GM12878 (cell line): ENCODE results near the gene EMP2. TPM values are rescaled to one million over a fixed set of nuclear protein-coding genes. Genes with fewer than 3 reads are reported as not detected.

Experiments used
- ATAC-seq: fragments of 200-7000 bp; cut with Tn5 transposase; 3 replicates; pipeline ENCODE4 v1.9.1; 2020; ENCODE audit warnings: mild to moderate bottlenecking, moderate library complexity
- BruUV-seq: library from RNA; stranded (reverse); fragments of 400-500 nt; replicated peaks from 2 replicates; lab custom pipeline; 2021; lab: Mats Ljungman, UMichigan
- CTCF ChIA-PET: fragments of 300-600 bp; sonication (Branson Sonifier 250); formaldehyde crosslinking; extraction: SDS; loops from one replicate; lab custom pipeline; 2021; ENCODE audit warnings: inconsistent platforms; lab: Yijun Ruan, JAX
- POLR2A ChIA-PET: fragments of 350-600 bp; formaldehyde crosslinking; extraction: SDS; loops from one replicate; lab custom pipeline; 2021; ENCODE audit warnings: inconsistent platforms; lab: Charles Lee
- RAD21 ChIA-PET: fragments of 300-600 bp; sonication (Branson Sonifier 250); formaldehyde crosslinking; loops from one replicate; lab custom pipeline; 2023; ENCODE audit warnings: antibody characterized with exemption; ENCODE audit not compliant: unreplicated experiment; lab: Charles Lee
- SMC1A ChIA-PET: fragments of 300-600 bp; sonication (Branson Sonifier 250); formaldehyde crosslinking; loops from one replicate; lab custom pipeline; 2023; ENCODE audit not compliant: unreplicated experiment, uncharacterized antibody; lab: Charles Lee
- DNase-seq: peaks from one replicate; pipeline ENCODE4 v3.0.0-alpha.2; 2011; ENCODE audit warnings: low read depth, low spot score
- FAIRE-seq: peaks from 3 replicates; lab custom pipeline; 2011; peaks lifted over from hg19 to GRCh38; lab: Jason Lieb, UNC
- H2AFZ ChIP-seq: 2 replicates; pipeline ENCODE4 v1.6.0; 2011; ENCODE audit warnings: low read depth, low read length, control low read depth; ENCODE audit not compliant: control insufficient read depth
- H3K27ac ChIP-seq: 2 replicates; pipeline ENCODE4 v1.5.1; 2011; ENCODE audit warnings: control low read depth; ENCODE audit not compliant: control insufficient read depth, insufficient read depth
- H3K27me3 ChIP-seq, 2 experiments: replicated peaks in 1 of 2; 2 replicates each; pipeline versions ENCODE4 v1.6.0 to v1.6.1; 2011; ENCODE audit warnings: low read length in 1 of 2; ENCODE audit not compliant: control insufficient read depth in 2 of 2, insufficient read depth in 2 of 2
- H3K36me3 ChIP-seq, 2 experiments: 2 replicates each; pipeline ENCODE4 v1.5.1; 2011; ENCODE audit warnings: low read length in 1 of 2; ENCODE audit not compliant: control insufficient read depth in 2 of 2, insufficient read depth in 2 of 2
- H3K4me1 ChIP-seq: 2 replicates; pipeline ENCODE4 v1.6.1; 2011; ENCODE audit warnings: mild to moderate bottlenecking, low read length, moderate library complexity, mixed read lengths; ENCODE audit not compliant: control insufficient read depth, insufficient read depth
- H3K4me2 ChIP-seq: 2 replicates; pipeline ENCODE4 v1.6.0; 2011; ENCODE audit warnings: control low read depth; ENCODE audit not compliant: control insufficient read depth, insufficient read depth
- H3K4me3 ChIP-seq: fragments of 200-600 bp; sonication (generic); 2 replicates; pipeline ENCODE4 v1.5.1; 2016
- H3K79me2 ChIP-seq: 2 replicates; pipeline ENCODE4 v1.6.0; 2011; ENCODE audit warnings: low read length; ENCODE audit not compliant: control insufficient read depth, insufficient read depth
- H3K9ac ChIP-seq: 2 replicates; pipeline ENCODE4 v1.8.0; 2011; ENCODE audit warnings: low read length, control low read depth, mixed read lengths; ENCODE audit not compliant: control insufficient read depth, insufficient read depth
- H3K9me3 ChIP-seq: replicated peaks from 3 replicates; pipeline ENCODE4 v1.5.1; 2011; ENCODE audit warnings: mild to moderate bottlenecking, low read length; ENCODE audit not compliant: control insufficient read depth, insufficient read depth
- H4K20me1 ChIP-seq: 2 replicates; pipeline ENCODE4 v1.6.0; 2011; ENCODE audit not compliant: control insufficient read depth, insufficient read depth
- ASH2L ChIP-seq: fragments of 300-600, 200-600 bp; sonication (generic); IDR thresholded peaks from 2 replicates; pipeline ENCODE4 v1.6.1; 2017; ENCODE audit warnings: low read depth, mild to moderate bottlenecking, borderline replicate concordance
- HDAC6 ChIP-seq: fragments of 200-600 bp; sonication (generic); IDR thresholded peaks from one replicate; pipeline ENCODE4 v1.8.0; 2017; ENCODE audit warnings: antibody characterized with exemption; ENCODE audit not compliant: unreplicated experiment
- IKZF1 ChIP-seq: fragments of 450-650 bp; conservative IDR thresholded peaks from 2 replicates; pipeline ENCODE4 v1.6.1; 2017; ENCODE audit warnings: antibody characterized with exemption, mild to moderate bottlenecking
- IKZF2 ChIP-seq, 2 experiments: fragments of 450-650 bp; IDR thresholded peaks; 2 replicates each; pipeline ENCODE4 v1.6.1; 2017; ENCODE audit warnings: mild to moderate bottlenecking in 2 of 2, moderate library complexity in 2 of 2
- PAX5 ChIP-seq: IDR thresholded peaks from 2 replicates; pipeline ENCODE4 v1.6.1; 2011; ENCODE audit warnings: low read depth, low read length, borderline replicate concordance
- RAD21 ChIP-seq: IDR thresholded peaks from 2 replicates; pipeline ENCODE4 v1.6.1; 2011; ENCODE audit warnings: mild to moderate bottlenecking, low read depth, low read length, moderate library complexity; ENCODE audit not compliant: insufficient read depth
- RAD51 ChIP-seq: fragments of 450-650 bp; IDR thresholded peaks from 2 replicates; pipeline ENCODE4 v1.6.1; 2016; ENCODE audit warnings: moderate library complexity, mild to moderate bottlenecking, inconsistent platforms
- SIN3A ChIP-seq: IDR thresholded peaks from 2 replicates; pipeline ENCODE4 v1.6.1; 2012; ENCODE audit warnings: low read depth, low read length, improper control_type of control experiment
- SMAD1 ChIP-seq: fragments of 450-650 bp; IDR thresholded peaks from 2 replicates; pipeline ENCODE4 v1.6.1; 2018; ENCODE audit warnings: mild to moderate bottlenecking, low read depth; ENCODE audit not compliant: partially characterized antibody
- SPI1 ChIP-seq: IDR thresholded peaks from 2 replicates; pipeline ENCODE4 v1.6.1; 2011; ENCODE audit warnings: low read depth, mild to moderate bottlenecking, low read length, moderate library complexity, borderline replicate concordance; ENCODE audit not compliant: insufficient read depth
- TBL1XR1 ChIP-seq: IDR thresholded peaks from 2 replicates; pipeline ENCODE4 v1.6.1; 2012; ENCODE audit warnings: low read depth, low read length, improper control_type of control experiment
- ZNF384 ChIP-seq: IDR thresholded peaks from 2 replicates; pipeline ENCODE4 v1.6.1; 2012; ENCODE audit warnings: low read depth, mild to moderate bottlenecking, low read length, improper control_type of control experiment, borderline replicate concordance
- ZSCAN29 ChIP-seq: fragments of 450-650 bp; IDR thresholded peaks from 2 replicates; pipeline ENCODE4 v1.6.1; 2017; ENCODE audit warnings: mild to moderate bottlenecking, moderate library complexity
- WGBS: methylation state at CpG from one replicate; pipeline ENCODE4 v1.1.6; 2016; ENCODE audit warnings: low lambda C conversion rate; ENCODE audit not compliant: insufficient replicate concordance, insufficient coverage; ENCODE audit errors: missing lambda C conversion rate; 5-methylcytosine and 5-hydroxymethylcytosine counted together
- in situ Hi-C: fragments of 300-500 bp; cut with MboI; formaldehyde crosslinking; loops from 9 replicates; pipeline ENCODE4 v1.14.3; 2018; ENCODE audit warnings: mixed read lengths
- intact Hi-C: fragments of 100-400 bp; cut with micrococcal nuclease; formaldehyde crosslinking; loops from one replicate; pipeline ENCODE4 v1.14.2; 2022; ENCODE audit not compliant: unreplicated experiment
- polyA plus RNA-seq, 11 experiments: library from polyadenylated mRNA; depleted of rRNA in 4 of 11; unstranded in 6 of 11; stranded (reverse) in 5 of 11; fragments of >200 nt; fragmentation: Nextera tagmentation in 4 of 11; fragmentation: Illumina TruSeq in 1 of 11; extraction: Ambion mirVana in 4 of 11; extraction: Trizol in 1 of 11; gene quantifications; 1 replicate in 1 of 11; 2 replicates in 10 of 11; pipeline versions ENCODE4 v1.2.1 to v1.2.3, GENCODE V29; 2011 to 2016; ENCODE audit warnings: inconsistent platforms in 2 of 11, missing spikeins in 2 of 11, low read depth in 1 of 11
- total RNA-seq, 4 experiments: library from RNA; depleted of rRNA in 3 of 4; stranded (reverse); fragments of >200 nt in 3 of 4; fragmentation: Illumina TruSeq in 1 of 4; extraction: Trizol in 1 of 4; gene quantifications; 2 replicates each; pipeline versions ENCODE4 v1.2.1 to v1.2.3, GENCODE V29; 2013 to 2021
- TF ChIP-seq, protein P1 (sequence below): fragments of 450-650 bp; IDR thresholded peaks from 2 replicates; pipeline ENCODE4 v1.6.1; 2017; ENCODE audit warnings: low read depth, mild to moderate bottlenecking, moderate library complexity
- TF ChIP-seq, protein P2 (sequence below): fragments of 450-650 bp; formaldehyde crosslinking; IDR thresholded peaks from 2 replicates; pipeline ENCODE4 v1.4.0; 2022; ENCODE audit warnings: mild to moderate bottlenecking, moderate library complexity
- TF ChIP-seq, protein P3 (sequence below): IDR thresholded peaks from 2 replicates; pipeline ENCODE4 v1.6.1; 2011; ENCODE audit warnings: low read depth, mild to moderate bottlenecking, low read length, moderate library complexity, borderline replicate concordance; ENCODE audit errors: extremely low read depth
- TF ChIP-seq, protein P4 (sequence below): IDR thresholded peaks from 2 replicates; pipeline ENCODE4 v1.6.1; 2012; ENCODE audit warnings: low read depth, low read length, improper control_type of control experiment

Gene EMP2
- total and polyA plus RNA-seq, 10 of the 15 experiments (the other 5 are each of a cell fraction or from before 2014, with no cell fraction given): 0.41 to 10.4 (median 3.8) TPM

DNA sequence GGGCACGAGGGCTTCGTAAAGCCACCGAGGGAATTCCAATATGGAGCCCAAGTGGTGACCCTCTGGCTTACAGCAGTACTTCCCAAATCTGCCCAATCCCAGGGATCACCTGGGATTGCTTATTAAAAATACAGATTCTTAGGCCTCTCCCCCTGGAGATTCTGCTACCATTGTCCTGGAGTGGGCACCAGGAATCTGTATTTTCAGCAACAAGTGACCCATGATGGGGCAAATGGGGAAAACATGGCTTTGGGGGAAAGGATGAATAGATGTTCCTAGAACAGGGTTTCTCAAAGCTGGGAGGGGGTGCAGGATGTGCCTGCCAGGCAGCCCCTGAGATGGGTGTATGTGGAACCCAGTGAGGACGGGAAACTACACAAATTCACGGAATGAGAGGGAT, 40.6 kb downstream of the EMP2 start (continued):
- TF ChIP-seq, protein P1, sequence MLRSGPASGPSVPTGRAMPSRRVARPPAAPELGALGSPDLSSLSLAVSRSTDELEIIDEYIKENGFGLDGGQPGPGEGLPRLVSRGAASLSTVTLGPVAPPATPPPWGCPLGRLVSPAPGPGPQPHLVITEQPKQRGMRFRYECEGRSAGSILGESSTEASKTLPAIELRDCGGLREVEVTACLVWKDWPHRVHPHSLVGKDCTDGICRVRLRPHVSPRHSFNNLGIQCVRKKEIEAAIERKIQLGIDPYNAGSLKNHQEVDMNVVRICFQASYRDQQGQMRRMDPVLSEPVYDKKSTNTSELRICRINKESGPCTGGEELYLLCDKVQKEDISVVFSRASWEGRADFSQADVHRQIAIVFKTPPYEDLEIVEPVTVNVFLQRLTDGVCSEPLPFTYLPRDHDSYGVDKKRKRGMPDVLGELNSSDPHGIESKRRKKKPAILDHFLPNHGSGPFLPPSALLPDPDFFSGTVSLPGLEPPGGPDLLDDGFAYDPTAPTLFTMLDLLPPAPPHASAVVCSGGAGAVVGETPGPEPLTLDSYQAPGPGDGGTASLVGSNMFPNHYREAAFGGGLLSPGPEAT: no peak

DNA sequence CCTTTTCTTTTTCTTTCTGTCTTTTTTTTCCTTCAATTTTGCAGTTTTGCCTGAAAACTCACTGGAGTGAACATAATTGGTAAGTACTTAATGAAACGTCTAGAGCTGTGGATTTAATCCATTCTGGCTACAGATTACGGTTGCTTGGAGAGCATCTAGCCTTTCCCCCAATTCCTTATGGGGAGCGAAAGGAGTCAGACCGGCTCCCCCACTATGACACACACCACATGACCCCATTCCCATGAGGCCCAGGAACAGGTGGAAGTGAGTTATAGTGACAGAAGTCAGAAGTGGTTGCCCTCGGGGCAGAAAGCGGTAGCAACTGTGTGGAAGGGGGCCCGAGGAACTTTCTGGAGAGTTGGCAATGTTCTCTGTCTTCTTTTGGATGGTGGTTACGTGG, 41.2 kb downstream of the EMP2 start:
- DNase-seq (no peak), ATAC-seq (no peak), FAIRE-seq (no peak)
- Histone ChIP-seq H2AFZ (no peak overlapping the region), H3K9ac (no peak overlapping the region), H3K4me2 (no peak overlapping the region), H3K27me3 (no peaks in the 10 kb centered on the region), H4K20me1 (no peaks in the 10 kb centered on the region), H3K36me3 (no peaks in the 10 kb centered on the region), H3K4me3 (no peak overlapping the region), H3K4me1 (no peaks in the 10 kb centered on the region), H3K27ac (no peak overlapping the region), H3K79me2 (no peaks in the 10 kb centered on the region), H3K9me3 (no peaks in the 10 kb centered on the region)
- ChIA-PET RAD21 (no interaction called here), SMC1A (interaction anchor here (1.5 kb wide), 1 partner anchor 81 kb away, joined by 3 read pairs; no protein-coding TSS in a partner anchor), CTCF (no interaction called here), POLR2A (no interaction called here)
- TF ChIP-seq ZSCAN29 (no peak), TBL1XR1 (no peak), IKZF2 (IDR thresholded peaks at IDR 0.05) (no peak), IKZF1 (no peak), SMAD1 (no peak), PAX5 (no peak), ZNF384 (no peak), SPI1 (no peak), RAD21 (no peak), SIN3A (no peak), RAD51 (no peak), ASH2L (no peak), HDAC6 (no peak)
- TF ChIP-seq, protein P2, sequence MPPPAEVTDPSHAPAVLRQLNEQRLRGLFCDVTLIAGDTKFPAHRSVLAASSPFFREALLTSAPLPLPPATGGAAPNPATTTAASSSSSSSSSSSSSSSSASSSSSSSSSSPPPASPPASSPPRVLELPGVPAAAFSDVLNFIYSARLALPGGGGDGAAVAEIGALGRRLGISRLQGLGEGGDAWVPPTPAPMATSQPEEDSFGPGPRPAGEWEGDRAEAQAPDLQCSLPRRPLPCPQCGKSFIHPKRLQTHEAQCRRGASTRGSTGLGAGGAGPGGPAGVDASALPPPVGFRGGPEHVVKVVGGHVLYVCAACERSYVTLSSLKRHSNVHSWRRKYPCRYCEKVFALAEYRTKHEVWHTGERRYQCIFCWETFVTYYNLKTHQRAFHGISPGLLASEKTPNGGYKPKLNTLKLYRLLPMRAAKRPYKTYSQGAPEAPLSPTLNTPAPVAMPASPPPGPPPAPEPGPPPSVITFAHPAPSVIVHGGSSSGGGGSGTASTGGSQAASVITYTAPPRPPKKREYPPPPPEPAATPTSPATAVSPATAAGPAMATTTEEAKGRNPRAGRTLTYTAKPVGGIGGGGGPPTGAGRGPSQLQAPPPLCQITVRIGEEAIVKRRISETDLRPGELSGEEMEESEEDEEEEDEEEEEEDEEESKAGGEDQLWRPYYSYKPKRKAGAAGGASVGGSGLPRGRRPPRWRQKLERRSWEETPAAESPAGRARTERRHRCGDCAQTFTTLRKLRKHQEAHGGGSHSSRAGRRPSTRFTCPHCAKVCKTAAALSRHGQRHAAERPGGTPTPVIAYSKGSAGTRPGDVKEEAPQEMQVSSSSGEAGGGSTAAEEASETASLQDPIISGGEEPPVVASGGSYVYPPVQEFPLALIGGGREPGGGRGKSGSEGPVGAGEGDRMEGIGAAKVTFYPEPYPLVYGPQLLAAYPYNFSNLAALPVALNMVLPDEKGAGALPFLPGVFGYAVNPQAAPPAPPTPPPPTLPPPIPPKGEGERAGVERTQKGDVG (CRISPR knock-in tag): no peak
- TF ChIP-seq, protein P3, sequence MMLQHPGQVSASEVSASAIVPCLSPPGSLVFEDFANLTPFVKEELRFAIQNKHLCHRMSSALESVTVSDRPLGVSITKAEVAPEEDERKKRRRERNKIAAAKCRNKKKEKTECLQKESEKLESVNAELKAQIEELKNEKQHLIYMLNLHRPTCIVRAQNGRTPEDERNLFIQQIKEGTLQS: no peak
- TF ChIP-seq, protein P4, sequence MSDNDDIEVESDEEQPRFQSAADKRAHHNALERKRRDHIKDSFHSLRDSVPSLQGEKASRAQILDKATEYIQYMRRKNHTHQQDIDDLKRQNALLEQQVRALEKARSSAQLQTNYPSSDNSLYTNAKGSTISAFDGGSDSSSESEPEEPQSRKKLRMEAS: no peak
- in situ Hi-C loops (no loop called here), intact Hi-C loops (loop anchor here (5.0 kb wide), 1 partner anchor 58 kb away; no protein-coding TSS in a partner anchor)
- BruUV-seq: no TSS peak
- WGBS: 57% methylated on average over 8 of the region's 8 CpGs
